Measurements from ENCODE around the gene TFDP2. TPM values are rescaled to one million over a fixed set of nuclear protein-coding genes. Genes with fewer than 3 reads are reported as not detected.

Gene TFDP2
- total RNA-seq, 2 experiments from 2014 or later = 33.1 to 34.2 TPM

- CTCF ChIA-PET = no interaction called here
These were observed 102.9 kb downstream of the TFDP2 start for GRCh38 chr3:142046320-142047020.

GRCh38 chr3:142040941-142041491 lies 108.3 kb downstream of the TFDP2 start:
- no peaks in the 10 kb centered on the region for H3K9me3 ChIP-seq (ENCODE audit: control insufficient read depth in 1 of 2, insufficient read depth in 1 of 2, low read length in 2 of 2)
- no peak overlapping the region for H3K4me3 ChIP-seq (ENCODE audit: low read length)
- Mint-ChIP-seq H3K4me1 (ENCODE audit: low read depth) (no peaks in the 10 kb centered on the region), H3K9me3 (no peaks in the 10 kb centered on the region), H3K36me3 (ENCODE audit: low read depth) (no peaks in the 10 kb centered on the region), H3K27ac (no peak overlapping the region), H3K27me3 (no peaks in the 10 kb centered on the region), H3K4me3 (no peak overlapping the region)
- H3K27me3 ChIP-seq (ENCODE audit: control insufficient read depth in 1 of 2, insufficient read depth in 2 of 2, low read length in 2 of 2) = no peaks in the 10 kb centered on the region
- no peaks in the 10 kb centered on the region for H3K36me3 ChIP-seq (ENCODE audit: insufficient read depth, low read length)
- DNase-seq = no peak
- TF ChIP-seq CTCF (IDR thresholded peaks at IDR 0.05) = no peak
- intact Hi-C loops (cut with DNase I, micrococcal nuclease) = no loop called here
- no peaks in the 10 kb centered on the region for H3K4me1 ChIP-seq (ENCODE audit: insufficient read depth, low read length)
- ATAC-seq (ENCODE audit: poor library complexity) = no peak
- ChIA-PET CTCF (no interaction called here), POLR2A (no interaction called here)
- no peak overlapping the region for H3K27ac ChIP-seq (ENCODE audit: low read depth in 1 of 2, low read length in 2 of 2)

More at GRCh38 chr3:142046320-142047020, 102.9 kb downstream of the TFDP2 start:
- H3K4me1 ChIP-seq (ENCODE audit: insufficient read depth, low read length) = no peaks in the 10 kb centered on the region
- no peak overlapping the region for H3K27ac ChIP-seq (ENCODE audit: low read depth in 1 of 2, low read length in 2 of 2)
- no peak overlapping the region for H3K27ac Mint-ChIP-seq
- no peak overlapping the region for H3K4me3 ChIP-seq (ENCODE audit: low read length)
- H3K9me3 ChIP-seq (ENCODE audit: control insufficient read depth in 1 of 2, insufficient read depth in 1 of 2, low read length in 2 of 2) = no peaks in the 10 kb centered on the region
- H3K27me3 Mint-ChIP-seq = no peaks in the 10 kb centered on the region
- H3K36me3 ChIP-seq (ENCODE audit: insufficient read depth, low read length) = no peaks in the 10 kb centered on the region
- ATAC-seq (ENCODE audit: poor library complexity) = no peak
- no peaks in the 10 kb centered on the region for H3K36me3 Mint-ChIP-seq (ENCODE audit: low read depth)
- intact Hi-C loops (cut with DNase I, micrococcal nuclease) = no loop called here
- no peaks in the 10 kb centered on the region for H3K27me3 ChIP-seq (ENCODE audit: control insufficient read depth in 1 of 2, insufficient read depth in 2 of 2, low read length in 2 of 2)
- no peaks in the 10 kb centered on the region for H3K9me3 Mint-ChIP-seq
- no peak for DNase-seq
- no peak overlapping the region for H3K4me3 Mint-ChIP-seq
- TF ChIP-seq CTCF (IDR thresholded peaks at IDR 0.05) = no peak
- no peaks in the 10 kb centered on the region for H3K4me1 Mint-ChIP-seq (ENCODE audit: low read depth)
- POLR2A ChIA-PET = no interaction called here

- ATAC-seq (ENCODE audit: poor library complexity) = no peak
- H3K4me3 ChIP-seq (ENCODE audit: low read length) = no peak overlapping the region
- DNase-seq = no peak
- no peak overlapping the region for H3K4me3 Mint-ChIP-seq
- no peaks in the 10 kb centered on the region for H3K4me1 ChIP-seq (ENCODE audit: insufficient read depth, low read length)
- H3K9me3 Mint-ChIP-seq = no peaks in the 10 kb centered on the region
- ChIA-PET CTCF (no interaction called here), POLR2A (no interaction called here)
- H3K36me3 Mint-ChIP-seq (ENCODE audit: low read depth) = no peaks in the 10 kb centered on the region
- no peak for TF ChIP-seq CTCF (IDR thresholded peaks at IDR 0.05)
- no peak overlapping the region for H3K27ac ChIP-seq (ENCODE audit: low read depth in 1 of 2, low read length in 2 of 2)
- no peaks in the 10 kb centered on the region for H3K9me3 ChIP-seq (ENCODE audit: control insufficient read depth in 1 of 2, insufficient read depth in 1 of 2, low read length in 2 of 2)
- H3K4me1 Mint-ChIP-seq (ENCODE audit: low read depth) = peaks cover 4% of the 10 kb centered on the region
- intact Hi-C loops (cut with DNase I, micrococcal nuclease) = no loop called here
- no peaks in the 10 kb centered on the region for H3K27me3 Mint-ChIP-seq
- H3K27ac Mint-ChIP-seq = no peak overlapping the region
- H3K36me3 ChIP-seq (ENCODE audit: insufficient read depth, low read length) = no peaks in the 10 kb centered on the region
- no peaks in the 10 kb centered on the region for H3K27me3 ChIP-seq (ENCODE audit: control insufficient read depth in 1 of 2, insufficient read depth in 2 of 2, low read length in 2 of 2)
These were observed 113.9 kb downstream of the TFDP2 start for GRCh38 chr3:142035308-142035922.

Data from CD4-positive, alpha-beta T cell (primary cell).